H9 (cell line): ENCODE measurements around the gene TBC1D5. TPM values are rescaled to one million over a fixed set of nuclear protein-coding genes. Genes with fewer than 3 reads are reported as not detected.

Source experiments
- DNase-seq: peaks from one replicate; pipeline ENCODE4 v3.0.0-alpha.2; 2017
- H2AFZ ChIP-seq: one replicate; pipeline ENCODE4 v1.6.1; 2013; ENCODE audit warnings: mild to moderate bottlenecking, low read length, control low read depth, moderate library complexity
- H2AK5ac ChIP-seq: 2 replicates; pipeline ENCODE4 v1.6.1; 2013; ENCODE audit warnings: low read length, control low read depth, mixed read lengths; ENCODE audit not compliant: insufficient read length
- H2BK120ac ChIP-seq: one replicate; pipeline ENCODE4 v1.6.1; 2013; ENCODE audit warnings: low read depth, mild to moderate bottlenecking, low read length, control low read depth, inconsistent platforms; ENCODE audit not compliant: poor library complexity, severe bottlenecking
- H2BK12ac ChIP-seq: 2 replicates; pipeline ENCODE4 v1.6.1; 2013; ENCODE audit warnings: low read length, control low read depth, mixed read lengths, low read depth; ENCODE audit not compliant: insufficient read length
- H2BK15ac ChIP-seq: 2 replicates; pipeline ENCODE4 v1.6.1; 2013; ENCODE audit warnings: low read depth, low read length, control low read depth
- H2BK20ac ChIP-seq: one replicate; pipeline ENCODE4 v1.6.1; 2013; ENCODE audit warnings: low read depth, mild to moderate bottlenecking, low read length, control low read depth, inconsistent platforms; ENCODE audit not compliant: poor library complexity, severe bottlenecking
- H2BK5ac ChIP-seq: 2 replicates; pipeline ENCODE4 v1.6.1; 2013; ENCODE audit warnings: low read length, control low read depth, mixed read lengths; ENCODE audit not compliant: insufficient read length
- H3K14ac ChIP-seq: 2 replicates; pipeline ENCODE4 v1.6.1; 2013; ENCODE audit warnings: low read length, control low read depth; ENCODE audit not compliant: insufficient read depth
- H3K18ac ChIP-seq: 2 replicates; pipeline ENCODE4 v1.6.1; 2013; ENCODE audit warnings: low read depth, mild to moderate bottlenecking, mixed read lengths, low read length, control low read depth; ENCODE audit not compliant: insufficient read length
- H3K23ac ChIP-seq: 2 replicates; pipeline ENCODE4 v1.6.1; 2013; ENCODE audit warnings: low read length, control low read depth, mixed read lengths, low read depth; ENCODE audit not compliant: insufficient read length
- H3K23me2 ChIP-seq: 2 replicates; pipeline ENCODE4 v1.6.1; 2013; ENCODE audit warnings: low read depth, mild to moderate bottlenecking, mixed read lengths, low read length, control low read depth; ENCODE audit not compliant: insufficient read length, poor library complexity, severe bottlenecking
- H3K27ac ChIP-seq: 2 replicates; pipeline ENCODE4 v1.5.1; 2013; ENCODE audit warnings: low read length, control low read depth, mixed read lengths, low read depth; ENCODE audit not compliant: insufficient read length
- H3K27me3 ChIP-seq: 2 replicates; pipeline ENCODE4 v1.6.1; 2013; ENCODE audit warnings: low read length, control low read depth, inconsistent platforms; ENCODE audit not compliant: insufficient read depth
- H3K4ac ChIP-seq: 2 replicates; pipeline ENCODE4 v1.6.1; 2013; ENCODE audit warnings: low read depth, mild to moderate bottlenecking, control low read depth, inconsistent platforms, low read length, moderate library complexity
- H3K4me1 ChIP-seq: 2 replicates; pipeline ENCODE4 v1.6.1; 2013; ENCODE audit warnings: low read length, control low read depth, inconsistent platforms; ENCODE audit not compliant: insufficient read depth
- H3K4me2 ChIP-seq: 2 replicates; pipeline ENCODE4 v1.6.1; 2013; ENCODE audit warnings: low read length, control low read depth, mixed read lengths; ENCODE audit not compliant: insufficient read length, insufficient read depth
- H3K56ac ChIP-seq: 2 replicates; pipeline ENCODE4 v1.6.1; 2013; ENCODE audit warnings: low read depth, mild to moderate bottlenecking, mixed read lengths, low read length, control low read depth; ENCODE audit not compliant: insufficient read length
- H3K79me1 ChIP-seq: 2 replicates; pipeline ENCODE4 v1.6.1; 2013; ENCODE audit warnings: low read depth, mild to moderate bottlenecking, moderate library complexity, low read length, control low read depth, inconsistent platforms; ENCODE audit not compliant: insufficient read depth, poor library complexity, severe bottlenecking
- H3K79me2 ChIP-seq: 2 replicates; pipeline ENCODE4 v1.6.1; 2013; ENCODE audit warnings: low read length, control low read depth, inconsistent platforms; ENCODE audit not compliant: insufficient read depth
- H3K9ac ChIP-seq: 2 replicates; pipeline ENCODE4 v1.6.1; 2013; ENCODE audit warnings: low read length, control low read depth, mixed read lengths; ENCODE audit not compliant: insufficient read length; ENCODE audit errors: extremely low read depth
- H3K9me3 ChIP-seq: one replicate; pipeline ENCODE4 v1.6.1; 2013; ENCODE audit warnings: low read depth, low read length, inconsistent platforms; ENCODE audit not compliant: control insufficient read depth
- H3T11ph ChIP-seq: one replicate; pipeline ENCODE4 v1.6.1; 2013; ENCODE audit warnings: mild to moderate bottlenecking, low read length, control low read depth, inconsistent platforms
- H4K20me1 ChIP-seq: one replicate; pipeline ENCODE4 v1.6.1; 2013; ENCODE audit not compliant: control insufficient read depth, insufficient read length, insufficient read depth
- H4K5ac ChIP-seq: 2 replicates; pipeline ENCODE4 v1.6.1; 2013; ENCODE audit warnings: low read depth, mild to moderate bottlenecking, mixed read lengths, low read length, control low read depth; ENCODE audit not compliant: insufficient read length
- H4K8ac ChIP-seq: replicated peaks from 2 replicates; pipeline ENCODE4 v1.6.1; 2013; ENCODE audit warnings: low read length, control low read depth, mixed read lengths, low read depth; ENCODE audit not compliant: insufficient read length
- H4K91ac ChIP-seq: 2 replicates; pipeline ENCODE4 v1.6.1; 2013; ENCODE audit warnings: low read depth, mild to moderate bottlenecking, moderate library complexity, mixed read lengths, low read length, control low read depth; ENCODE audit not compliant: insufficient read length
- H3K27ac Mint-ChIP-seq, 3 experiments: 2 replicates in 2 of 3; 3 replicates in 1 of 3; pipeline ENCODE4 v1.8.0; 2020 to 2021; ENCODE audit warnings: mixed read lengths in 3 of 3, mild to moderate bottlenecking in 1 of 3, moderate library complexity in 1 of 3
- H3K27me3 Mint-ChIP-seq: 2 replicates; pipeline ENCODE4 v1.8.0; 2021; ENCODE audit warnings: low read depth, mild to moderate bottlenecking, moderate library complexity, mixed read lengths
- H3K36me3 Mint-ChIP-seq, 3 experiments: 2 replicates in 2 of 3; 3 replicates in 1 of 3; pipeline ENCODE4 v1.8.0; 2020 to 2021; ENCODE audit warnings: low read depth in 3 of 3, mixed read lengths in 3 of 3; ENCODE audit not compliant: insufficient read depth in 1 of 3
- H3K4me1 Mint-ChIP-seq, 2 experiments: 2 replicates each; pipeline ENCODE4 v1.8.0; 2020; ENCODE audit warnings: mixed read lengths in 2 of 2
- H3K4me3 Mint-ChIP-seq, 2 experiments: 2 replicates in 1 of 2; 3 replicates in 1 of 2; pipeline ENCODE4 v1.8.0; 2020 to 2021; ENCODE audit warnings: mild to moderate bottlenecking in 2 of 2, mixed read lengths in 2 of 2, moderate library complexity in 1 of 2
- H3K9me3 Mint-ChIP-seq, 2 experiments: 2 replicates in 1 of 2; 3 replicates in 1 of 2; pipeline ENCODE4 v1.8.0; 2020; ENCODE audit warnings: mild to moderate bottlenecking in 2 of 2, mixed read lengths in 2 of 2, moderate library complexity in 1 of 2
- CTCF ChIP-seq: fragments of 200-600 bp; sonication (generic); conservative IDR thresholded peaks from 3 replicates; pipeline ENCODE4 v1.8.0; 2021; ENCODE audit warnings: antibody characterized with exemption, mild to moderate bottlenecking
- total RNA-seq: library from RNA; stranded (reverse); gene quantifications from 2 replicates; pipeline ENCODE4 v1.2.1, GENCODE V29; 2021

The TBC1D5 gene
- total RNA-seq, 1 experiment from 2014 or later = 25.0 TPM

- Mint-ChIP-seq H3K27ac (peak overlapping the region in 1 of 3 experiments; percentile 35; a peak in 2 of 7 replicates), H3K36me3 (no peaks in the 10 kb centered on the region), H3K4me3 (no peak overlapping the region), H3K4me1 (peaks cover 43 to 46% of the 10 kb centered on the region in 2 experiments), H3K27me3 (no peaks in the 10 kb centered on the region), H3K9me3 (no peaks in the 10 kb centered on the region)
- Histone ChIP-seq H3K9ac (no peak overlapping the region), H2BK15ac (no peak overlapping the region), H4K20me1 (no peaks in the 10 kb centered on the region), H3K56ac (no peak overlapping the region), H4K8ac (no peak overlapping the region), H2AK5ac (no peak overlapping the region), H2BK120ac (no peak overlapping the region), H2BK12ac (no peak overlapping the region), H3K18ac (no peak overlapping the region), H3K79me1 (no peaks in the 10 kb centered on the region), H3K23ac (no peak overlapping the region), H3K14ac (no peak overlapping the region), H3K23me2 (no peaks in the 10 kb centered on the region), H3K79me2 (no peaks in the 10 kb centered on the region), H2AFZ (no peak overlapping the region), H3K4me2 (no peak overlapping the region), H3K27ac (no peak overlapping the region), H4K91ac (no peak overlapping the region), H4K5ac (no peak overlapping the region), H2BK5ac (no peak overlapping the region), H2BK20ac (no peak overlapping the region), H3K9me3 (no peaks in the 10 kb centered on the region), H3K4me1 (peaks cover 8% of the 10 kb centered on the region), H3K27me3 (no peaks in the 10 kb centered on the region), H3T11ph (no peak overlapping the region), H3K4ac (no peak overlapping the region)
- TF ChIP-seq CTCF = no peak
- DNase-seq = no peak
Measured at GRCh38 chr3:17629400-17629799, 113.0 kb downstream of the TBC1D5 start.
